Fibroblast of lung (primary cell): ENCODE measurements around the gene NRCAM.

ENCODE experiments used
- EZH2 ChIP-seq: IDR thresholded peaks from 2 replicates; pipeline ENCODE4 v1.5.1; 2012; ENCODE audit warnings: low read length, control low read depth, mild to moderate bottlenecking; ENCODE audit errors: missing control alignments
- TF ChIP-seq, protein P1 (sequence below), 2 donors: IDR thresholded peaks in 1 of 2; conservative IDR thresholded peaks in 1 of 2; 1 replicate in 1 of 2; 2 replicates in 1 of 2; pipeline ENCODE4 v1.5.1; 2011 to 2012; ENCODE audit warnings: low read length in 2 of 2, control low read depth in 1 of 2, inconsistent platforms in 1 of 2, low read depth in 1 of 2, mild to moderate bottlenecking in 1 of 2

- TF ChIP-seq, protein P1, sequence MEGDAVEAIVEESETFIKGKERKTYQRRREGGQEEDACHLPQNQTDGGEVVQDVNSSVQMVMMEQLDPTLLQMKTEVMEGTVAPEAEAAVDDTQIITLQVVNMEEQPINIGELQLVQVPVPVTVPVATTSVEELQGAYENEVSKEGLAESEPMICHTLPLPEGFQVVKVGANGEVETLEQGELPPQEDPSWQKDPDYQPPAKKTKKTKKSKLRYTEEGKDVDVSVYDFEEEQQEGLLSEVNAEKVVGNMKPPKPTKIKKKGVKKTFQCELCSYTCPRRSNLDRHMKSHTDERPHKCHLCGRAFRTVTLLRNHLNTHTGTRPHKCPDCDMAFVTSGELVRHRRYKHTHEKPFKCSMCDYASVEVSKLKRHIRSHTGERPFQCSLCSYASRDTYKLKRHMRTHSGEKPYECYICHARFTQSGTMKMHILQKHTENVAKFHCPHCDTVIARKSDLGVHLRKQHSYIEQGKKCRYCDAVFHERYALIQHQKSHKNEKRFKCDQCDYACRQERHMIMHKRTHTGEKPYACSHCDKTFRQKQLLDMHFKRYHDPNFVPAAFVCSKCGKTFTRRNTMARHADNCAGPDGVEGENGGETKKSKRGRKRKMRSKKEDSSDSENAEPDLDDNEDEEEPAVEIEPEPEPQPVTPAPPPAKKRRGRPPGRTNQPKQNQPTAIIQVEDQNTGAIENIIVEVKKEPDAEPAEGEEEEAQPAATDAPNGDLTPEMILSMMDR (conservative IDR thresholded peaks at IDR 0.05 in 1 of 2, IDR thresholded peaks at IDR 0.05 in 1 of 2; ENCODE audit: low read depth in 1 of 2, low read length in 2 of 2) = no peak
- no peak for TF ChIP-seq EZH2
Observed at GRCh38 chr7:108291152-108291508, 165.1 kb downstream of the NRCAM start.
